ENCODE results near the gene OMA1. TPM values are rescaled to one million over a fixed set of nuclear protein-coding genes. Genes with fewer than 3 reads are reported as not detected.

OMA1 gene
- total RNA-seq, 1 experiment from 2014 or later = 27.9 TPM

DNA sequence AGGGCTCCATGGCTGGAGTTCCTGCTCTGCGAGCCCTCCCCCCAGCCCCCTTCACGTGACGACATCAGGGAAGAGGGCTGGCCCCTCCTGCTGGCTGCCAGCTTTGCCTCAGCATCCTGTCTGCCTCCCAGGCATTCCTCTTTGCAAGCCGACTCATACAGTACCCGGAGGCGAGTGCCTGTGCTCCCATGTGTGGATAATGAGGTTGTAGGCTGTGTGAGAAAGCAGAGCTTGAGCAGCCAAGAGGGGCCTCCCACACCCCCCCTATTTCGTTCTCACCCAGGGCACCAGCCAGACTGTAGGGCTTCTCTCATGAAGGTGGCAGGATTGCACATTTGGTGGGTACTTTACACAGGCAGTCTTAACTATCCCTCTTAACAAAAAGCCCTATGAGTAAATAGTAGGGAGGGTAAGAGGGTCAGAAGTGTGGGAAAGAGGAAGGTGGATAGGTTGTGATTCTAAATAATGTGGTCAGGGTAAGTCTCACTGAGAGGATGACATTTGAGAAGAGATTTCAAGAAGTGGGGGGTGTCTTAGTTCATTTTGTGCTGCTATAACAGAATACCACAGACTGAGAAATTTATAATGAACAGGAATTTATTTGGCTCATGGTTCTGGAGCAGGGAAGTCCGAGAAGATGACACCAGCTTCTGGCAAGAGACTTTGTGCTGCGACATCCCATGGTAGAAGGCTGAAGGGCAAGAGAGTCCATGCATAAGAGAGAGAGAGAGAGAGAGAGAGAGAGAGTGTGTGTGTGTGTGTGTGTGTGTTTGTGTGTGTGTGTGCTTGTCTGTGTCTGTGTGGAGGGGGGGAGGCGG lies 113.5 kb downstream of the OMA1 start:
- Histone ChIP-seq H3K27me3 (ENCODE audit: insufficient read depth, low read depth) (no peaks in the 10 kb centered on the region), H3K79me2 (ENCODE audit: low read depth) (no peaks in the 10 kb centered on the region), H3K9me3 (ENCODE audit: insufficient read depth, low read depth) (no peaks in the 10 kb centered on the region), H3K9me2 (ENCODE audit: insufficient read depth) (no peaks in the 10 kb centered on the region), H3K4me2 (peak overlapping the region; percentile 18; the same call in 1 of the 2 replicates), H3K36me3 (ENCODE audit: low read depth) (no peaks in the 10 kb centered on the region), H3F3A (ENCODE audit: insufficient read depth, low read depth) (no peaks in the 10 kb centered on the region), H2AFZ (no peak overlapping the region), H3K27ac (no peak overlapping the region), H4K20me1 (ENCODE audit: insufficient read depth) (no peaks in the 10 kb centered on the region), H3K4me1 (replicated peaks; ENCODE audit: insufficient read depth) (no peaks in the 10 kb centered on the region), H3K4me3 (no peak overlapping the region)
- ChIA-PET CTCF (no interaction called here), POLR2A (ENCODE audit: unreplicated experiment) (no interaction called here)
- BruUV-seq (replicated peaks) = no TSS peak
- peak; percentile 34 to 74 for DNase-seq
- TF ChIP-seq, protein P1, sequence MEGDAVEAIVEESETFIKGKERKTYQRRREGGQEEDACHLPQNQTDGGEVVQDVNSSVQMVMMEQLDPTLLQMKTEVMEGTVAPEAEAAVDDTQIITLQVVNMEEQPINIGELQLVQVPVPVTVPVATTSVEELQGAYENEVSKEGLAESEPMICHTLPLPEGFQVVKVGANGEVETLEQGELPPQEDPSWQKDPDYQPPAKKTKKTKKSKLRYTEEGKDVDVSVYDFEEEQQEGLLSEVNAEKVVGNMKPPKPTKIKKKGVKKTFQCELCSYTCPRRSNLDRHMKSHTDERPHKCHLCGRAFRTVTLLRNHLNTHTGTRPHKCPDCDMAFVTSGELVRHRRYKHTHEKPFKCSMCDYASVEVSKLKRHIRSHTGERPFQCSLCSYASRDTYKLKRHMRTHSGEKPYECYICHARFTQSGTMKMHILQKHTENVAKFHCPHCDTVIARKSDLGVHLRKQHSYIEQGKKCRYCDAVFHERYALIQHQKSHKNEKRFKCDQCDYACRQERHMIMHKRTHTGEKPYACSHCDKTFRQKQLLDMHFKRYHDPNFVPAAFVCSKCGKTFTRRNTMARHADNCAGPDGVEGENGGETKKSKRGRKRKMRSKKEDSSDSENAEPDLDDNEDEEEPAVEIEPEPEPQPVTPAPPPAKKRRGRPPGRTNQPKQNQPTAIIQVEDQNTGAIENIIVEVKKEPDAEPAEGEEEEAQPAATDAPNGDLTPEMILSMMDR (conservative IDR thresholded peaks at IDR 0.05) = no peak
- no peak for TF ChIP-seq EZH2 (IDR thresholded peaks at IDR 0.05; ENCODE audit: low read depth)
- intact Hi-C loops (cut with micrococcal nuclease; ENCODE audit: unreplicated experiment) = no loop called here

DNA sequence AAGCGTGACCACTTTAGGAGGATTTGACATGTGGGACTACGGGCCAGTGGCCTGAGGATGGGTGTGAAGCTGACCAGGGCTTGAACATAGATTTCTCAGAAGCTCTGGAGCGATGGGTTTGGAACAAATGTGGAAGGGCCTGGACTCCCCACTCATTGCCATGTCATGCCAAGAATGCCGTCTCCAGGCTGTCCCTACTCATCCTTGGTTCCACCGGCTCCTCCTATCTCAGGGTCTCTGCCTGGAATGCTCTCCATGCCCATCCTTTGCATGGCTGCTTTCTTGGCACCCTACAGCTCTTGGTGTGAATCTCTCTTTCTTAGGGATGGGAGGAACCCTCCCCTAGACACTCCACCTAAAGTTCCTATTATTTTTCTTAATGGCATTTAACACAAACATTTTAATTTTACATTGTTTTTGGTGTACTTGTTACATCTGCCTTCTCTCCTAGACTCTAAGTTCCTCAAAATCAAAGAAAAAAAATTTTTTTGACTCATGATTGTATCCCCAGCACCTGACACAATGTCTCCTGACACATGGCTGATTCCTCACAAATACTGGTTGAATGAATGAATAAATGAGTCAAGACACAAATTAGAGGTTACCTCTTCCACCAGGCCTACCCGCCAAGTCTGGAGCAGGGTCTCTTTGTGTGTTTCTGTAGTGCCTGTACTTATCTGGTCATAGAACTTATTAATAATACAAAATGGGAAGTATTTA lies 114.5 kb downstream of the OMA1 start:
- H4K20me1 ChIP-seq (ENCODE audit: insufficient read depth) = no peaks in the 10 kb centered on the region
- H3K79me2 ChIP-seq (ENCODE audit: low read depth) = no peaks in the 10 kb centered on the region
- intact Hi-C loops (cut with micrococcal nuclease; ENCODE audit: unreplicated experiment) = no loop called here
- H3K4me3 ChIP-seq = no peak overlapping the region
- no peak overlapping the region for H3K27ac ChIP-seq
- H3K9me3 ChIP-seq (ENCODE audit: insufficient read depth, low read depth) = no peaks in the 10 kb centered on the region
- no peaks in the 10 kb centered on the region for H3K27me3 ChIP-seq (ENCODE audit: insufficient read depth, low read depth)
- no TSS peak for BruUV-seq (replicated peaks)
- 0 out of 2 replicates have a peak overlapping the region, but pooled peaks have one; percentile 18 for H3K4me2 ChIP-seq
- no peaks in the 10 kb centered on the region for H3K9me2 ChIP-seq (ENCODE audit: insufficient read depth)
- H3K36me3 ChIP-seq (ENCODE audit: low read depth) = no peaks in the 10 kb centered on the region
- H3K4me1 ChIP-seq (replicated peaks; ENCODE audit: insufficient read depth) = no peaks in the 10 kb centered on the region
- TF ChIP-seq EZH2 (IDR thresholded peaks at IDR 0.05; ENCODE audit: low read depth) = no peak
- TF ChIP-seq, protein P1 (conservative IDR thresholded peaks at IDR 0.05) = no peak
- ChIA-PET CTCF (no interaction called here), POLR2A (ENCODE audit: unreplicated experiment) (no interaction called here)
- no peak for DNase-seq
- H3F3A ChIP-seq (ENCODE audit: insufficient read depth, low read depth) = no peaks in the 10 kb centered on the region
- H2AFZ ChIP-seq = no peak overlapping the region

Other genes starting within 250 kb of the OMA1 start
- 489 and 702 TPM in 2 replicates for gene TACSTD2, start 30.5 kb upstream of the OMA1 start, total RNA-seq (2021)
- gene MYSM1, start 153.3 kb upstream of the OMA1 start, total RNA-seq (2021) = 32.9 and 38.1 TPM in 2 replicates
- gene JUN, start 237.3 kb upstream of the OMA1 start, total RNA-seq (2021) = 74.7 and 93.7 TPM in 2 replicates

Measured in PC-9 (cell line).